GM23248 (cell line): ENCODE results near the gene AP3S2. TPM values are rescaled to one million over a fixed set of nuclear protein-coding genes. Genes with fewer than 3 reads are reported as not detected.
"Not testable (repeated sequence)": the region's sequence is repeated elsewhere in the genome, so short reads cannot be mapped to it uniquely, and the experiment has no call there.

ENCODE experiments used
- DNase-seq: peaks from one replicate; pipeline ENCODE4 v3.0.0-alpha.2; 2015
- H2AFZ ChIP-seq: fragments of 200-600 bp; sonication (generic); 2 replicates; pipeline ENCODE4 v1.6.1; 2016; ENCODE audit warnings: antibody characterized with exemption
- H3F3A ChIP-seq: fragments of 200-600 bp; sonication (generic); 2 replicates; pipeline ENCODE4 v1.6.1; 2016; ENCODE audit warnings: mild to moderate bottlenecking, antibody characterized with exemption, mixed run types; ENCODE audit not compliant: insufficient read depth
- H3K27ac ChIP-seq: fragments of 200-600 bp; sonication (generic); 2 replicates; pipeline ENCODE4 v1.5.1; 2016; ENCODE audit warnings: mild to moderate bottlenecking
- H3K27me3 ChIP-seq: fragments of 200-600 bp; sonication (generic); replicated peaks from 2 replicates; pipeline ENCODE4 v1.6.1; 2016; ENCODE audit warnings: mild to moderate bottlenecking; ENCODE audit not compliant: insufficient read depth
- H3K36me3 ChIP-seq: fragments of 200-600 bp; sonication (generic); 2 replicates; pipeline ENCODE4 v1.6.1; 2016; ENCODE audit warnings: low read depth, mild to moderate bottlenecking
- H3K4me1 ChIP-seq: fragments of 200-600 bp; sonication (generic); 2 replicates; pipeline ENCODE4 v1.6.1; 2016; ENCODE audit warnings: mild to moderate bottlenecking; ENCODE audit not compliant: insufficient read depth
- H3K4me2 ChIP-seq: fragments of 200-600 bp; sonication (generic); one replicate; pipeline ENCODE4 v1.6.1; 2016; ENCODE audit warnings: mild to moderate bottlenecking; ENCODE audit not compliant: unreplicated experiment
- H3K4me3 ChIP-seq: fragments of 200-600 bp; sonication (generic); 2 replicates; pipeline ENCODE4 v1.5.1; 2016; ENCODE audit warnings: mild to moderate bottlenecking
- H3K79me2 ChIP-seq: fragments of 200-600 bp; sonication (generic); 2 replicates; pipeline ENCODE4 v1.6.1; 2016; ENCODE audit warnings: mild to moderate bottlenecking; ENCODE audit not compliant: insufficient read depth
- H3K9ac ChIP-seq: fragments of 200-600 bp; sonication (generic); 2 replicates; pipeline ENCODE4 v1.6.1; 2016; ENCODE audit warnings: mild to moderate bottlenecking
- H3K9me2 ChIP-seq: fragments of 200-600 bp; sonication (generic); 2 replicates; pipeline ENCODE4 v1.6.1; 2016; ENCODE audit warnings: mixed run types, mild to moderate bottlenecking, moderate library complexity; ENCODE audit not compliant: insufficient read depth
- H3K9me3 ChIP-seq: fragments of 200-600 bp; sonication (generic); one replicate; pipeline ENCODE4 v1.6.1; 2017; ENCODE audit warnings: low read depth
- H4K20me1 ChIP-seq: fragments of 200-600 bp; sonication (generic); 2 replicates; pipeline ENCODE4 v1.6.0; 2016; ENCODE audit not compliant: insufficient read depth
- EZH2 ChIP-seq: fragments of 200-600 bp; sonication (generic); IDR thresholded peaks from 2 replicates; pipeline ENCODE4 v1.6.1; 2018; ENCODE audit warnings: antibody characterized with exemption, mild to moderate bottlenecking; ENCODE audit not compliant: insufficient read depth, poor library complexity, severe bottlenecking
- EZH2phosphoT487 ChIP-seq: fragments of 200-600 bp; sonication (generic); IDR thresholded peaks from 2 replicates; pipeline ENCODE4 v1.6.1; 2018; ENCODE audit warnings: antibody characterized with exemption, moderate library complexity, mild to moderate bottlenecking, low read depth; ENCODE audit not compliant: insufficient read depth
- WGBS, 2 experiments: methylation state at CpG; one replicate each; pipeline ENCODE4 v1.1.6; 2015 to 2017; ENCODE audit warnings: low lambda C conversion rate in 2 of 2, low coverage in 1 of 2; ENCODE audit errors: missing lambda C conversion rate in 2 of 2; 5-methylcytosine and 5-hydroxymethylcytosine counted together
- in situ Hi-C: fragments of 300-500 bp; cut with MboI; formaldehyde crosslinking; loops from 2 replicates; pipeline ENCODE4 v1.15.0; 2020
- polyA plus RNA-seq: library from polyadenylated mRNA; unstranded; fragments of >200 nt; fragmentation: Nextera tagmentation; extraction: Ambion mirVana; gene quantifications from 2 replicates; pipeline ENCODE4 v1.2.1, GENCODE V29; 2016
- total RNA-seq: library from RNA; depleted of rRNA; stranded (reverse); fragments of >200 nt; shearing (Covaris generic); gene quantifications from 2 replicates; pipeline ENCODE4 v1.2.3, GENCODE V29; 2014

The AP3S2 gene
- total and polyA plus RNA-seq, 2 experiments from 2014 or later, result 27.0 to 85.0 TPM

- H3K9me3 ChIP-seq, result no peaks in the 10 kb centered on the region
- TF ChIP-seq EZH2 (no peak), EZH2phosphoT487 (no peak)
- 97 to 99% methylated on average over 4 of the region's 4 CpGs for WGBS, 2 experiments
- H3K9me2 ChIP-seq, result no peaks in the 10 kb centered on the region
- H4K20me1 ChIP-seq, result no peaks in the 10 kb centered on the region
- DNase-seq, result no peak
- H3K9ac ChIP-seq, result no peak overlapping the region
- in situ Hi-C loops, result no loop called here
- H3K36me3 ChIP-seq, result 0 out of 2 replicates have a peak, but pooled peaks cover 5% of the 10 kb centered on the region
- no peak overlapping the region for H2AFZ ChIP-seq
- no peak overlapping the region for H3K4me2 ChIP-seq
- 0 out of 2 replicates have a peak, but pooled peaks cover 7% of the 10 kb centered on the region for H3F3A ChIP-seq
- H3K4me1 ChIP-seq, result 0 out of 2 replicates have a peak, but pooled peaks cover 2% of the 10 kb centered on the region
- H3K79me2 ChIP-seq, result peaks cover 5% of the 10 kb centered on the region; the same call in 1 of the 2 replicates
- no peaks in the 10 kb centered on the region for H3K27me3 ChIP-seq
- no peak overlapping the region for H3K27ac ChIP-seq
- no peak overlapping the region for H3K4me3 ChIP-seq
These were observed 23.0 kb downstream of the AP3S2 start for GRCh38 chr15:89870688-89871288.

- TF ChIP-seq EZH2 (no peak), EZH2phosphoT487 (no peak)
- no peaks in the 10 kb centered on the region for H4K20me1 ChIP-seq
- 0 out of 2 replicates have a peak, but pooled peaks cover 2% of the 10 kb centered on the region for H3K4me1 ChIP-seq
- no peak overlapping the region for H3K27ac ChIP-seq
- H3K79me2 ChIP-seq, result peaks cover 5% of the 10 kb centered on the region; the same call in 1 of the 2 replicates
- no peaks in the 10 kb centered on the region for H3K27me3 ChIP-seq
- no peak overlapping the region for H3K4me3 ChIP-seq
- no peak overlapping the region for H3K9ac ChIP-seq
- no peak overlapping the region for H3K4me2 ChIP-seq
- in situ Hi-C loops, result no loop called here
- no peaks in the 10 kb centered on the region for H3F3A ChIP-seq
- DNase-seq, result no peak
- WGBS, 2 experiments, result 93 to 95% methylated on average over 5 of the region's 5 CpGs
- 0 out of 2 replicates have a peak, but pooled peaks cover 5% of the 10 kb centered on the region for H3K36me3 ChIP-seq
- no peaks in the 10 kb centered on the region for H3K9me2 ChIP-seq
- no peak overlapping the region for H2AFZ ChIP-seq
- H3K9me3 ChIP-seq, result no peaks in the 10 kb centered on the region
These were observed 23.8 kb downstream of the AP3S2 start for GRCh38 chr15:89870006-89870405.

- H3K4me2 ChIP-seq, H3K4me3 ChIP-seq, H3K9me2 ChIP-seq, H3K4me1 ChIP-seq, H3K9me3 ChIP-seq, H3K36me3 ChIP-seq, H3K79me2 ChIP-seq, H2AFZ ChIP-seq, H3K9ac ChIP-seq, DNase-seq, in situ Hi-C loops, H3K27ac ChIP-seq, H3F3A ChIP-seq, H4K20me1 ChIP-seq, H3K27me3 ChIP-seq: not testable (repeated sequence)
- WGBS, 2 experiments, result 98 to 99% methylated on average over 9 of the region's 9 CpGs
These were observed 24.3 kb downstream of the AP3S2 start for GRCh38 chr15:89869490-89869889.

GRCh38 chr15:89864958-89865739 lies 28.6 kb downstream of the AP3S2 start:
- Histone ChIP-seq H3K79me2 (peaks cover 12% of the 10 kb centered on the region; the same call in 1 of the 2 replicates), H3K9me3 (no peaks in the 10 kb centered on the region), H3K36me3 (peaks cover 17% of the 10 kb centered on the region; the same call in 1 of the 2 replicates), H3K9ac (no peak overlapping the region), H2AFZ (no peak overlapping the region), H3K27me3 (no peaks in the 10 kb centered on the region), H3K9me2 (no peaks in the 10 kb centered on the region), H3K27ac (no peak overlapping the region), H3K4me1 (0 out of 2 replicates have a peak, but pooled peaks cover 5% of the 10 kb centered on the region), H3K4me3 (no peak overlapping the region), H3F3A (no peaks in the 10 kb centered on the region; the same call in 1 of the 2 replicates), H4K20me1 (no peaks in the 10 kb centered on the region), H3K4me2 (no peak overlapping the region)
- in situ Hi-C loops, result no loop called here
- WGBS, 2 experiments, result 69 to 81% methylated on average over 3 of the region's 3 CpGs
- DNase-seq, result no peak
- TF ChIP-seq EZH2phosphoT487 (no peak), EZH2 (no peak)
